Hippocampal formation (tissue), 2 donors: ENCODE results near the gene STARD8.
A peak's percentile ranks its signal among the peaks of the same experiment; 100 is the strongest.
"Not testable (repeated sequence)": the region's sequence is repeated elsewhere in the genome, so short reads cannot be mapped to it uniquely, and the experiment has no call there.

ENCODE experiments used
- DNase-seq, 2 donors: peaks; one replicate each; lab custom pipeline; 2025; lab: John Stamatoyannopoulos, UW

The STARD8 gene

GRCh38 chrX:68717663-68718442 lies 70.4 kb downstream of the STARD8 start:
- DNase-seq, result no peak

- DNase-seq, result no peak
Measured at GRCh38 chrX:68718443-68718820, 71.0 kb downstream of the STARD8 start.

- no peak for DNase-seq
Measured at GRCh38 chrX:68719181-68719903, 71.9 kb downstream of the STARD8 start.

GRCh38 chrX:68719904-68720614 lies 72.6 kb downstream of the STARD8 start:
- DNase-seq, result no peak

- DNase-seq, result no peak
Measured at GRCh38 chrX:68720851-68721250, 73.4 kb downstream of the STARD8 start.

- DNase-seq, result no peak
Measured at GRCh38 chrX:68721546-68721945, 74.1 kb downstream of the STARD8 start.

- DNase-seq, result no peak
Measured at GRCh38 chrX:68721991-68722860, 74.8 kb downstream of the STARD8 start.

- DNase-seq, result no peak
Measured at GRCh38 chrX:68723491-68724155, 76.2 kb downstream of the STARD8 start.

- no peak for DNase-seq
Measured at GRCh38 chrX:68724531-68725020, 77.1 kb downstream of the STARD8 start.

GRCh38 chrX:68725756-68726365 lies 78.4 kb downstream of the STARD8 start:
- no peak for DNase-seq

- no peak for DNase-seq
Measured at GRCh38 chrX:68726366-68726765, 78.9 kb downstream of the STARD8 start.

- DNase-seq, result no peak
Measured at GRCh38 chrX:68727696-68728095, 80.2 kb downstream of the STARD8 start.

GRCh38 chrX:68728186-68728585 lies 80.7 kb downstream of the STARD8 start:
- no peak for DNase-seq

- DNase-seq, result no peak
Measured at GRCh38 chrX:68731254-68731653, 83.8 kb downstream of the STARD8 start.

- peak in 1 of 2 donors; percentile 29 for DNase-seq
Measured at GRCh38 chrX:68732906-68733493, 85.5 kb downstream of the STARD8 start.

GRCh38 chrX:68735266-68735665 lies 87.8 kb downstream of the STARD8 start:
- DNase-seq, result no peak

GRCh38 chrX:68741864-68742263 lies 94.4 kb downstream of the STARD8 start:
- not testable (repeated sequence) for DNase-seq

- DNase-seq, result peak in 1 of 2 donors; percentile 6
Measured at GRCh38 chrX:68743754-68744153, 96.3 kb downstream of the STARD8 start.

GRCh38 chrX:68746988-68747387 lies 99.5 kb downstream of the STARD8 start:
- no peak for DNase-seq

- DNase-seq, result no peak
Measured at GRCh38 chrX:68748030-68748429, 100.6 kb downstream of the STARD8 start.
